GM18519 (cell line): ENCODE results near the gene LSP1.
"Not testable (repeated sequence)": the region's sequence is repeated elsewhere in the genome, so short reads cannot be mapped to it uniquely, and the experiment has no call there.

Experiments used
- ATAC-seq: cut with Tn5 transposase; IDR thresholded peaks from one replicate; pipeline ENCODE4 v1.9.1; 2021; ENCODE audit warnings: mild to moderate bottlenecking, moderate library complexity; ENCODE audit not compliant: unreplicated experiment, low FRiP score

LSP1 gene

DNA sequence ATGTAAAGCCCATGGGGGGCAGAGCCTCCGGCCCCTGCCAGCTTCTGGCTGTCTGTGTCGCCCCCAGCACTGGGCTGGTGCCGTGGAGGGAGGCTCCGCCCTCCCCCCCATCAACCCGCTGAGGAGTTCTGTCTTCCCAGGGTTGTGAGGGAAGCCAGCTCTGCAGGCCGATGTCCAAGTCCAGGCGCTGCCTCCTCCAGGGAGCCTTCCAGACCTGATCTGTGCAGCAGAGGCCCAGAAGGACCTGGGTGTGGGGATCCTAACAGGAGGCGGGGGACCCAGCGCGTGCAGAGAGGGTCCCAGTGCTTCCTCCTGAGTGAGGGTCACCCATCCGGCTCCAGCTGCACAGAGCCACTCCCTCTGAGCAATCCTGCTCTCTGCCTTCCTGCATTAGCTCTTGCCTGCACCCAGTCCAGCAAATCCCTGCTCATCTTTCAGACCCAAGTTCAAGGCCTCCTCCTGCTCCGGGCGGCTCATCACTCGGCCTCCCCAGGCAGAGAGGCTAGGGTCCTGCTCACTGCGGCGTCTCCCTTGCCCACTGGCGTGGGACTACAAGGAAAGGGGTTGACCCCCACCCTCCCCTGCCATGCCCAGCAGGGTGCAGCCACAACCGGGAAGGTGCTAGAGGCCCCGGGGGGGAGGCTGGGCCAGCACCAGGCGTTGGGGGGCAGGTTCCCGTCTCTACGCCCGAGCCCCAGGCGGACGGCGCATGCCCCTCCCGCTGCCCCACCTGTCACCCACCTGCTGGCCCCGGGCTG lies 22.4 kb downstream of the LSP1 start:
- ATAC-seq, result no peak

DNA sequence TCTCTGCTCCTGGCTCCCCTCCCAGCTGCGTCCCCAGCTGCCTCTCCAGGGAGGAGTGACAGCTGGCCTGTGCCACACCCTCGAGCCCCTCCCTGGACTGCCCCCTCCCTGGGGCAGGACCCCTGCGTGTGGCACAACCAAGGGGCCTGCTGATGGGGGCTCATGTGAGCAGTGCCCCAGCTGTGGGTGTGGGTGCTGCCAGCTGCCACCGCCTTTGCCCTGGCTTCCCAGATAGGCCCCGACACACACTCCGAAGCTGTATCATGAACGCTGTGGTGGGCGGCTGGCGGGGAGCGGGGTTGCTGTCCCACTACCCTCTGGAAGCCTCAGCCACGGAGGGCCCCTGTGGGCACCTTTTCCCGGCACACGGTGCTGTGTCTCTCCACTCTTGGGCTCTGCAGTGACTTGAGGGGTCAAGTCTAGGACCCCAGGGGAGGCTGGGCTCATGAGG lies 23.0 kb downstream of the LSP1 start:
- not testable (repeated sequence) for ATAC-seq

DNA sequence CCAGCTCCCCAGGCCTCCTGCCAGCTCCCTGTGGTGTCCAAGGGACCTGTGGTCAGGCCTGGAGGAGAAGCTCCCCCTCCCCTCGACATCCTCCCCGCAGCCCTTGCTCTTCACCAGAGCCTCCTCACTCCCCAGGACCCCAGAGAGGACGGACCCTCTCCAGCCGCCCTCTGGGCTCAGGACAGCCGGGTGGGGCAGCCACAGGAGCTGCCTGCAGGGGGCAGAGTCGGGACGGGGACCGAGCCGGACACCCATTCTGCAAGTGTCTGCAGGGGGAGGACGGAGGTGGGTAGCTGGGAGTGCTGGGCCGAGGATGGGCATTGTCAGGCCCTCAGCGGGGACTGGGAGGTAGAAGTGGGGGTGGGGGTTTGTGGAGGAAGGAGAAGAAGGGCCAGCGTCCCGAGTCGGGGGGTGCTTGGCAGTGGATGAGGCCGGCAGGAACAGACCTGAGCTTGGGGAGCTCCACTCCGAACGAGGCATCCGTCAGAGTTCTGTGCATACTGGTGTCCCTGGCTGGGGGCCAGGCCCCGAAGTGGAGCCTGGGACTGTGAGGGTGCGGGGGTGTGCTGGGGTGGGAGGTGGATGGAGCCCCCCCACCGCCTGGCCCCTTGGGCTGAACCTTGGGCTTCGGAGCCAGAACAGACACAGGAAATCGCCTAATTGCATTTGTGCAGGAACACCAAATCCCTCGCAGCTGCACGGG lies 23.6 kb downstream of the LSP1 start:
- no peak for ATAC-seq

DNA sequence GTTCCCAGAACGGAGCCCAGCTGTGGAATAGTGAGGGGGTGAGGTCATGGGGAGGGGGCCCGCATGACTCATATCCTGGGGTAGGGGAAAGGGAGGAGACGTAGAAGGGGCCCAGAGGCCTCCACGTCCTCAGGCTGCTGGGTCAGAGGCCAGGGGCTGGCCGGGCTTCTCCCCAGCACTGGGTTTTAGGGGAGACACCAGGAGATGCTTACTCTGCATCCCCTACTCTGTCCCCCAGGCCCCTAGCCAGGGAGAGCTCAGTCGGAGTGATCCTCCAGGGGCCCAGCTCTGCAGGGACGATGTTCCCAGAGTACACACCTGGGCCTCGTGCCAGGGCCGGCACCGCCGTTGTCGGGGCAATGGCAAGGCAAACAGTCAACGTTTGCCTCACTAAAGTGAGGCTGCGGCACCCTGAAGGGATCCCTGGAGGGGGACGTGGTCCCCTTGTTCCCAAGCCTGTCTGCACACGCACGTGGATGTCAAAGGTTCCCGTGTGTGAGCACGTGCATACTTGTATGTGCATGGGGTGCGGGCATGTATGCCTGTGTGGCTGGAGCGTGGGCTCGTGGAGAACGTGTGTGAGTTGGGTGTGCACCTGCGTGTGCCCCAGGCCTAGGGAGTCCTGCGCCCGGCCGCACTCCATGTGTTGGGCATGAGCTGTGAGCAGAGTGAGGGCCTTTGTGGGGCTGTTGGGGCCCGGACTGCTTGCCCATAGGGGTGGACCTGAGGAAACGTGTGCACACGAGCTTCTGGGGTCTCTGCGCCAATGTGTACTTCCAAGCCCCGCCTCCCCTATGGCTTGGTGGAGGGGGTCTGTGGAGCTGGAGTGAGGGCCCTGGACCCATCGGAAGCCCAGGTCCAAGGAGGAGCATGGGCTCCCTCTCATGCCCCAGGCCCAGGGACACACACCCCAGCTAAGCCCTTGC lies 24.6 kb downstream of the LSP1 start:
- ATAC-seq, result no peak

DNA sequence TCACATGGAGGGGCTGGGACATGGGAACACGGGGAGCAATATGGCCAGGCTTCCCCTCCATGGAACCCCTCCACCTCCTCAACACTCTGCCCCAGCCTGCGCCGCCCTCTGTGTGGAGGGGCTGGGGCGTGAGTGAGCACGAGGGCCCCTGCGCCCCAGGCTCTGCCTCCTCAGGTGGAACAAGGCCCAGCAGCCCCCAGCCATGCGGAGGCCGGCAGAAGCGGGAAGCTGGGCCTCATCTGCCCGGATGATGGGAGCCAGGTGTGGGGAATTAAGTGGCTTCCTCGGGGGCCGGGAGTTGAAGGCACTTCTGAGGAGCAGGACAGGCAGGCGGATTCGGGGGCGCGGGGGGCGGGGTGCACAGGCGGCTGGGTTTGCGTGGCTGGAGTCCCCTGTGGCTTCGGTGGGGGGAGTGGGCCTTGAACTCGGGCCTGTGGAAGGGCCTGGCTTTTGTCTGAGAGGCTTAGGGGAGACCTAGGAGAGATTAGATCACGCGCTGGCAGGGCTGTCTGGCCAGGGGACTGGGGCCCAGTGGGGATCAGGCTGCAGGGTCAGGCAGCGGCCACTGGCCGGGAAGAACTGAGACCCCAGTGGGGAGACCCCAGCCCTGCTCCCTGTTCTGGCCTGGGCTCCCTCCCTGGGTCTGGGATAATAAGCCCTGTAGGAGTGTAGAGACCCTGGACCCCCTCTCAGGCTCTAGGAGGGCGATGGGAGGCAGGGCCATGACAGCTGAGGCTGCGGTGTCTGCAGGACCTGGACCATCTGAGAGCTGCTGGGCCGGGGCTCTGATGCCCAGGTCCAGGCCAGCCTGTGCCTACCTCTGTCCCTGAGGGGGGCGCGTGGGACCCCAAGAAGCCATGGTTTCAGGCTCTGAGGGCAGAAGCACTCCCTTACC lies 25.5 kb downstream of the LSP1 start:
- no peak for ATAC-seq

DNA sequence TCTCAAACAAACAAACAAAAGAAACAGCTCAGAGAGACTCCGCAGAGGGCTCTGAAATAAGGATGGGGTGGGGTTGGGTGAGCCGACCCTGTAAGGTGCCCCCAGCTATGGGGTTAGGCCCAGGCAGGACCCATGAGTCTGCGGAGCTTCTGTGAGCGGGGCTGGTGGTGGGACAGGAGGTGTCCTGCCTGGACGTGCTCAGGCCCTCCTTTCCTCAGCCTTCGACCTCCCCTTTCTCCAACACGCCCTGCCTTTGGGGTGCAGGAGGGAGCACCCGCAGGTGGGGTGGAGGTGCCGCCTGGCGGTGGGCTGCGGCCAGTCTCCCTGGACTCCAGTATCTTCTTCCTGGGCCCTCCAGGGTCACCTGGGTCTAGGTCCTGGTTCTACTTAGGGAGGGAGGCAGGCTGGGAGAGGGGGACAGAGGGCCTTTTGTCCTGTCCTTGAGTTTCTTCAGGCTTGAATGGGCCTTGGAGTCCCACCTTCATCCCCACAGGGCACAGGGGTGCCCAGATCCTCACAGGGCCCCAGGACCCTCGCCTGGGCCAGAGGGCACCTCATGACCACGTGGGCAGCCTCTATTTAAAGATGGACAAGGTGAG lies 26.6 kb downstream of the LSP1 start:
- ATAC-seq, result no peak

DNA sequence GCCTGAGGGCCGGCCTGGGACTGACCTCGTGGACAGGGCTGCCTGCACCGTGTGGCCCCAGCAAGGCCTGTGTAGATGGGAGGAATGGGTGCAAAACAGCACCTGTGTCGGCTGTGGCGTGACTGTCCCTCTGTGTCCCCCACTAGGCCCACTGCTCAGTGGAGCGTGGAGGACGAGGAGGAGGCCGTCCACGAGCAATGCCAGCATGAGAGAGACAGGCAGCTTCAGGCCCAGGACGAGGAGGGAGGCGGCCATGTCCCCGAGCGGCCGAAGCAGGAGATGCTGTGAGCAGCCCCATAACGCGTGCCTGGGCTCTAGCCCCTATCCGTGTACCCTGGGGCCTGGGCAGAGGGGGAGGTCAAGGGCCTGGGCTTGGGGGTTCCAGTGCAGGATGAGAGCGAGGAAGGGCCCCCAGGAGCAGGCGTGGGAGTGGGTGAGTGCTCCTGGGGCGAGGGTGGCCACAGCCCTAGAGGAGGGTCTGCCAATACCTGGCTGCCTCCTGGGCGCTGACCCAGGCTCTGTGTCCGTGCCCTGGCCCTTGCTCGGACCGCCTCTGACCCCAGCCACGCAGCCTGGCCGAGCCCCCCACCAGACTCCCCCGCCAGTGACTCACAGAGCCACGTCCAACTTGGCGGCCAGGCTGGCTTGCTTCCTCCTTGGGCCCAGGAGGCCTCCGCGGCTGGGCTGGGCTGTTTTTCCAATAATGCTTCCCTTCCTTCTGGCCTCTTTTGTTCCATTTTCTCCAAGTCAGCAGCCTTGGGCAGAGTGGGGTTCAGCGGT lies 27.2 kb downstream of the LSP1 start:
- no peak for ATAC-seq

DNA sequence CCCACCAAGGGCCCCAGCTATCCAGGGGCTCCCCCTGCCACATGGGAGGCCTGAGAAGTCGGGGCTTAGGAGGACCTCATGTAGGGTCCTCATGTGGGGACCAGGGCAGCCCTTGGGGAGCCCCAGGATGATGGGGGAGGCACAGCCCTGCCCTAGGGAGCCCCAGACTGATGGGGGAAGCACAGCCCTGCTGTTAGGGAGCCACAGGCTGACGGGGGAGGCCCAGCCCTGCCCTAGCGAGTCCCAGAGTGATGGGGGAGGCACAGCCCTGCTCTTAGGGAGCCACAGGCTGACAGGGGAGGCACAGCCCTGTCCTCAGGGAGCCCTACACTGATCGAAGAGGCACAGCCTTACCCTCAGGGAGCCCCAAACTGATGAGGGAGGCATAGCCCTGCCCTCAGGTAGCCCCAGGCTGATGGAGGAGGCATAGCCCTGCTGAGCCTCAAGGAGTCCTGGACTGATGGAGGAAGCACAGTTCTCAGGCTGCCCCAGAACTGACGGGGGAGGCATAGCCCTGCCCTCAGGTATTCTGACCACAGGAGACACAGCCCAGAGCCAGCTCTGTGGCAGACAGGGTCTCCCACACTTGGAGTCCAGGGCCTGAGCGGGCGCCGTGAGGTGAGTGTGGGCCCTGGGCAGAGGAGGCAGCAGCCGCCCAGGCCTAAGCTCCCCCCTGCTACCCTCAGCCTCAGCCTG lies 28.0 kb downstream of the LSP1 start:
- no peak for ATAC-seq

DNA sequence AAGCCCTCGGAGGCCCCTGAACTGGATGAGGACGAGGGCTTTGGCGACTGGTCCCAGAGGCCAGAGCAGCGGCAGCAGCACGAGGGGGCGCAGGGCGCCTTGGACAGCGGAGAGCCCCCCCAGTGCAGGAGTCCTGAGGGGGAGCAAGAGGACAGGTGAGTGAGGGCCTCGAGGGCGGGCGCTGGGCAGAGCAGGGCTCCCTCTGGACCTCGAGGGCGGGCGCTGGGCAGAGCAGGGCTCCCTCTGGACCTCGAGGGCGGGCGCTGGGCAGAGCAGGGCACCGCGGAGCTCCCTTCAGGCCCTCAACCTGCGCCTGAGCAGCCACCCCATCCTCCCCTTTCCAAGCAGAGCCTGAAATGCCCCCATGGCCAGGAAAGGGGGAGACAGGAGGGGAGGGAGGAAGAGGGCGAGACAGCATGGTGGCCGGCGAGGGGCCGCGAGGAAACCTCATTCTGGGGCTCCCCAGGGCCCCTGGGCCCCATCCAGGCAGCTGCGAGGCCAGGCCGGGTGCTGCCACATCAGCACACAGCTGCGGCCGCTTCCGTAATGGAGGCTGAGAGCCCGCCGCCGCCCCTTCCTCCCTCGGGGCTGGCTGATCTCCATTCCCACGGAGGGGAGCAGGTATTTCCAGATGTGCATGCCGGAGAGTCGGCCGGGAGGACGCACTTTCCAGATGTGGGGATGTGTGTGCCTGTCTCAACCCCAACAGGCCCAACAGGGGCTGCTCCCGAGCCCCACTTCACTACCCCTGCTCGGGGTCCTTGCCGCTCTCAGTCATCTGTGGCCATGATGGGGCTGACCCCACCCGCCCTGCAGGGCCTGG lies 28.8 kb downstream of the LSP1 start:
- ATAC-seq, result no peak

DNA sequence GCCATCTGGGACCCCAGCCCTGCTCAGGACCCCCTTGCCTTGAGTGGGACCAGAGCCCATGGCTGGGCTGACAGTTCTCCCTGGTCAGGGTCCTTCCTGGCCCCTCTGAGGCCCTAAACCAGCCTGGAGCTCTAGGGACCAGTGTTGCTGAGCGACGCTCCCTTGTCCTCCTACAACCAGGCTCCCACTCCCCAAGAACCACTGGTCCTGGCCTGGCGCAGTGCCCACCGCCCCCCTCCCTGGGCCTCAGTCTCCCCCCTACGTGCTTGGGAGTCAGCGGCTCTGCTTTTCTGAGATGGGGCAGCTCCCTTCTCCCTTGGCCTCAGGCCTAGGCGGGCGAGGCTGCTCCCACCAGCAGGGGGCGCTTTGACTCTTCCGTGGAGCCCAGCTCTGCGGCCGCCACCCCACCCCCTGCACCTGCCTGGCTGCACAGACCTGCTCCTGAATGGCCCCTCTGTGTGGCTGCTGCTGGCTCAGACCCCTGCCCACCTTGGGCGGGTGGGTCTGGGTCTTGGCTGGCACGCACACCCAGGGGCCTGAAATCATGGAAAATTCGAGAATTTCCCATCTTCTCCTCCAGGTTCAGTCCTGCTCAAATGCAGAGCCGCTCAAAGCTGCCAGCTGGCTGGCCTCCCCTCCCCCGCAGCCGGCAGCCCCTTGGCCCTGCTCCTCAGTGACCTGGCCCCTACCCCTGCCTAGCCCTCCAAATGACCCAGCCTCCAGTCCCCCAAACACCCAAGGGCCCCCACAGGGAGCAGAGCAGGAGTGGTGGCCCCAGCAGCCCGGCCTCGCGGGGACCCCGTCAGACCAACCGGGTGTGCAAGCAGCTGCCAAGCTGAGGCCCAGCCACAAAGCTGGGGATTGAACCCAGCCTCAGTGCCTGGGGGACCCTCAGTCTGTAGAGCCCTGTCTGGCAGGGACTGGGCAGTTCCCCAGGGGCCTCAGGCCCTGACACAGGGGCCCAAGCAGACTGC lies 29.7 kb downstream of the LSP1 start:
- no peak for ATAC-seq

DNA sequence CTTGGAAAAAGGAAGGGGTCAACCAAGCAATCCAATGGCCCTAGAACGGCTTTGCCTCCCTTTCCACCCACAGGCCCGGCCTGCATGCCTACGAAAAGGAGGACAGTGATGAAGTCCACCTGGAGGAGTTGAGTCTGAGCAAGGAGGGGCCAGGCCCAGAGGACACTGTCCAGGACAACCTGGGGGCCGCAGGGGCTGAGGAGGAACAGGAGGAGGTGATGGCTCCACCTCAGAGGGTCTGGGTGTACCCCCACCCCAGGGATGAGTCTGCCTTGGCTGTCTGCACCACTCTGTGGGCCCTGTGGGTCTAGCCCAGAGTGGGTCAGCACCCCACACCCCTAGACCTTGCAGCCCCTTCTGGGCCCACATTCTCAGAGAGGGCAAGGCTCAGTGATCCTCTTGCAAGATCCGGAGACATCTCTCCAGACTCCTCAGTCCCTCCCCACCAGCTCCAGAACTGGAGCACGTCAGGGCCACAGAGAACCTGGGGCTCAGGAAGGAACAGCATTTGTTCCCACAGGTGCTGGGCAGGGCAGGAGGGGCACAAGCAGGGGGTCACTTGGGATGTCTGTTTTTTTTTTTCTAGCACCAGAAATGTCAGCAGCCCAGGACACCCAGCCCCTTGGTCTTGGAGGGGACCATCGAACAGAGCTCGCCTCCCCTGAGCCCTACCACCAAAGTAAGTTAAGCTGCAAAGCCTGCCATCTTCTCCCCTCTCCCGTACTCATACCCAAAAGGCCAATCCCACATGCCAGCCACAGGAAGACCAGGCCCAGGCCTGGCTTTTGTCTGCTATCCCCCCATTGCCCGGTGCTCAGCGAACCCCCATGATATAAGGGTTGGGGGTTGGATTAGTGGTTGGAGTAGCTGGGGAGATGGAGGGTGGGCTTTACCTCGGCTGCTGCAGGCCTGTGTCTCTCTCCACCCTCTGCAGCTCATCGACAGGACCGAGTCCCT lies 30.7 kb downstream of the LSP1 start:
- no peak for ATAC-seq

DNA sequence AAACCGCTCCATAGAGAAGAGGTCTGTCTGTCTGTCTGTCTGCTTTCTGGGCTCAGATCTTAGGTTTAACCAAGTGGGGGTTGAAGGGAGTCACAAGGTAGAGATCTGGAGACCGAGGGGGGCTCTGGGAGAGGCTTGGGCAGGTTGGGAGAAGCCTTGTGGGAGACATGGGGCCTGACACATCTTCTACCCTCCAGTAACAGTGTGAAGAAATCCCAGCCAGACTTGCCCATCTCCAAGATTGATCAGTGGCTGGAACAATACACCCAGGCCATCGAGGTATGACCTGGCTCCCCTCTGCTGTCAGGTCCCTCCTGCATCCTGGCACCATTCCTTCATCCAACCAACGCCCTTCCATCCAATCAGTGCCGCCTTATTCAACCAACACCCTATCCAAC lies 31.4 kb downstream of the LSP1 start:
- no peak for ATAC-seq

DNA sequence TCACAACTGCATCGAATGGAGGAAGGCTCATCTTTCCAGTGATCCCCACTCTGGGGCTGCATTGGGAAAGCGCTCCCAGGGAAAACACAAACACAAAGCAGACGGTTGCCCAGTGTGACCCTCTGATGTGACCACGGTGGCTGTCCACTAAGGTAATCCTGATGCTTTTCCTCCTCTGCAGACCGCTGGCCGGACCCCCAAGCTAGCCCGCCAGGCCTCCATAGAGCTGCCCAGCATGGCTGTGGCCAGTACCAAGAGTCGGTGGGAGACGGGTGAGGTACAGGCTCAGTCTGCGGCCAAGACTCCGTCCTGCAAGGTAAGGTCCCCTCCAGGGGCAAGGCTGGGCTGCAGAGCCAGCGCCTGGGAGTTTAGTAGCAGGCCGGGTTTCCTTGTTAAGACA lies 33.7 kb downstream of the LSP1 start:
- not testable (repeated sequence) for ATAC-seq

DNA sequence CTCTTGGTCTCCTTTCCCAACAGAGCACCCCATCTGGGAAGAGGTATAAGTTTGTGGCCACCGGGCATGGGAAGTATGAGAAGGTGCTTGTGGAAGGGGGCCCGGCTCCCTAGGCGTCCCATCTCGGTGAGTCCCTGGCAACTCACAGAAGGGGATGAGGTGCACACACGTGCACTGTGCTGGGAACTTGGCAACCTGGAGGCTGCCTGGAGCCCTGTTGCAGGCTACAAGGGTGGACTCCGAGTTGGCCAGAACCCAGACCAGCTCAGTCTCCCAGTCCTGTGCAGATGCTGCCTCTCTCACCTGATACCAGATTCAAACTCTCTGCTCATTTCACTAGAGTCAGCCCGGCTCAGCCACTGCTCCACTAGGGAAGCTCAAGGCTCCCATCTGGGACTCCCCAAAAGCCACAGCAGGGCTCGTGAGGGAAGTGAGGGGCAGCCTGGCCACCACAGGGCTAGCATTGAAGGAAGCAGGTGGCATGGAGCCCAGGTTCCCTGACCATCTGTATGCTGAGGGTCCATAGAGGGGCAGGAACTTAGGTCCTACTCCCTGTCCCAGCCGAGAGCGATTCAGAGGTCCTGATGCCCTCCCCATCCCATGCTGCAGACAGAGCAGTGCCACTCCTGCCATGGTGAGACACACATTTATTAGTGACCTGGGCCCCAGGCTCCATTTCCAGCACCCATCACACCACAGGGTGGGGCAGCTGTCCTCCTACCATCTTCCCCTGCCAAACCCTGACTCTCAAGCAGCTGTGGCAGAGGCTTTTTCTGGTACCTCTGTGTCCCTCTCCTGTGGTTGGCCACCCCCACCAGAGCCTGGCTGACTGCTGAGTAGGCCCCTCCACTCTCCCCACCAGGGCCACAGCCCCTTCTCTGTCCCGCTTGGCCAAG lies 34.8 kb downstream of the LSP1 start:
- no peak for ATAC-seq
